A673 (cell line): Measurements from ENCODE around the gene CLUH. TPM values are rescaled to one million over a fixed set of nuclear protein-coding genes. Genes with fewer than 3 reads are reported as not detected.
"Not testable (repeated sequence)": the region's sequence is repeated elsewhere in the genome, so short reads cannot be mapped to it uniquely, and the experiment has no call there.

Source experiments
- BruUV-seq: library from RNA; stranded (reverse); fragments of 400-500 nt; replicated peaks from 2 replicates; lab custom pipeline; 2021; lab: Mats Ljungman, UMichigan
- CTCF ChIA-PET: fragments of 300-600 bp; sonication (Branson Sonifier 250); formaldehyde crosslinking; loops from one replicate; lab custom pipeline; 2022; ENCODE audit warnings: antibody characterized with exemption; lab: Charles Lee
- POLR2A ChIA-PET: fragments of 300-600 bp; sonication (Branson Sonifier 250); formaldehyde crosslinking; loops from one replicate; lab custom pipeline; 2022; ENCODE audit warnings: antibody characterized with exemption; ENCODE audit not compliant: low non-redundant PET; lab: Charles Lee
- DNase-seq: peaks from one replicate; pipeline ENCODE4 v3.0.0-alpha.2; 2015; ENCODE audit warnings: low spot score
- H3K27ac ChIP-seq: fragments of 200-600 bp; sonication (generic); 2 replicates; pipeline ENCODE4 v1.5.1; 2016; ENCODE audit warnings: mixed run types, low read depth, mild to moderate bottlenecking, mixed read lengths, antibody characterized with exemption, low read length; ENCODE audit not compliant: poor library complexity, severe bottlenecking
- H3K27me3 ChIP-seq: fragments of 200-600 bp; sonication (generic); replicated peaks from 2 replicates; pipeline ENCODE4 v1.6.1; 2017; ENCODE audit warnings: mixed run types, low read depth, mild to moderate bottlenecking, mixed read lengths, antibody characterized with exemption, low read length; ENCODE audit not compliant: insufficient read depth, poor library complexity
- H3K36me3 ChIP-seq: fragments of 200-600 bp; sonication (generic); 2 replicates; pipeline ENCODE4 v1.6.1; 2016; ENCODE audit warnings: mixed run types, mild to moderate bottlenecking, mixed read lengths, antibody characterized with exemption, low read length; ENCODE audit not compliant: insufficient read depth, poor library complexity, severe bottlenecking
- H3K4me1 ChIP-seq: fragments of 200-600 bp; sonication (generic); 2 replicates; pipeline ENCODE4 v1.6.1; 2017; ENCODE audit warnings: mixed run types, mild to moderate bottlenecking, mixed read lengths, antibody characterized with exemption, low read length; ENCODE audit not compliant: insufficient read depth, poor library complexity, severe bottlenecking
- H3K4me3 ChIP-seq: fragments of 200-600 bp; sonication (generic); 2 replicates; pipeline ENCODE4 v1.5.1; 2016; ENCODE audit warnings: low read depth, mixed run types, mild to moderate bottlenecking, mixed read lengths, low read length; ENCODE audit not compliant: poor library complexity, severe bottlenecking
- H3K9me3 ChIP-seq: fragments of 200-600 bp; sonication (generic); 2 replicates; pipeline ENCODE4 v1.6.1; 2016; ENCODE audit warnings: mixed run types, low read depth, mild to moderate bottlenecking, mixed read lengths, antibody characterized with exemption, low read length; ENCODE audit not compliant: poor library complexity, severe bottlenecking
- CTCF ChIP-seq: fragments of 300-800, 200-600 bp; sonication (generic); conservative IDR thresholded peaks from 2 replicates; pipeline ENCODE4 v1.5.1; 2017; ENCODE audit warnings: low read depth, mild to moderate bottlenecking, antibody characterized with exemption, low read length, moderate library complexity, mixed read lengths
- EZH2 ChIP-seq: fragments of 200-600 bp; sonication (generic); IDR thresholded peaks from 2 replicates; pipeline ENCODE4 v1.6.1; 2017; ENCODE audit warnings: borderline replicate concordance, low read depth, mild to moderate bottlenecking, mixed read lengths, antibody characterized with exemption, low read length; ENCODE audit not compliant: poor library complexity, severe bottlenecking
- intact Hi-C: fragments of 100-400 bp; cut with micrococcal nuclease; formaldehyde crosslinking; loops from one replicate; pipeline ENCODE4 v1.10.0; 2022; ENCODE audit not compliant: unreplicated experiment
- total RNA-seq: library from RNA; stranded (reverse); gene quantifications from 2 replicates; pipeline ENCODE4 v1.2.3, GENCODE V29; 2021

CLUH gene
- total RNA-seq, 1 experiment from 2014 or later: 162 TPM

GRCh38 chr17:2655546-2655945 lies 56.0 kb downstream of the CLUH start:
- CTCF ChIA-PET: no interaction called here
- POLR2A ChIA-PET: no interaction called here
- no peak overlapping the region for H3K4me3 ChIP-seq
- H3K27ac ChIP-seq: no peak overlapping the region
- DNase-seq: no peak
- BruUV-seq: no TSS peak
- H3K27me3 ChIP-seq: no peaks in the 10 kb centered on the region
- no peaks in the 10 kb centered on the region for H3K4me1 ChIP-seq
- TF ChIP-seq CTCF (no peak), EZH2 (no peak)
- intact Hi-C loops: no loop called here
- peaks cover 13% of the 10 kb centered on the region for H3K36me3 ChIP-seq
- H3K9me3 ChIP-seq: no peaks in the 10 kb centered on the region

- H3K9me3 ChIP-seq, intact Hi-C loops, H3K4me1 ChIP-seq, BruUV-seq, H3K27me3 ChIP-seq, DNase-seq, POLR2A ChIA-PET, CTCF ChIA-PET, H3K27ac ChIP-seq, H3K4me3 ChIP-seq: not testable (repeated sequence)
- H3K36me3 ChIP-seq: peaks cover 17% of the 10 kb centered on the region
Measured at GRCh38 chr17:2652911-2653310, 58.7 kb downstream of the CLUH start.

- no peak for TF ChIP-seq CTCF
- TF ChIP-seq EZH2: no peak
- intact Hi-C loops: no loop called here
- no peaks in the 10 kb centered on the region for H3K9me3 ChIP-seq
- no peaks in the 10 kb centered on the region for H3K4me1 ChIP-seq
- ChIA-PET POLR2A (no interaction called here), CTCF (no interaction called here)
- H3K27ac ChIP-seq: no peak overlapping the region
- BruUV-seq: no TSS peak
- no peak for DNase-seq
- no peak overlapping the region for H3K4me3 ChIP-seq
- H3K36me3 ChIP-seq: peaks cover 24% of the 10 kb centered on the region
- H3K27me3 ChIP-seq: no peaks in the 10 kb centered on the region
Measured at GRCh38 chr17:2649191-2649590, 62.4 kb downstream of the CLUH start.

- no peaks in the 10 kb centered on the region for H3K9me3 ChIP-seq
- H3K27ac ChIP-seq: no peak overlapping the region
- DNase-seq: no peak
- BruUV-seq: no TSS peak
- no peaks in the 10 kb centered on the region for H3K27me3 ChIP-seq
- TF ChIP-seq CTCF (no peak), EZH2 (no peak)
- intact Hi-C loops: no loop called here
- no peaks in the 10 kb centered on the region for H3K4me1 ChIP-seq
- H3K4me3 ChIP-seq: no peak overlapping the region
- H3K36me3 ChIP-seq: peaks cover 30% of the 10 kb centered on the region
- ChIA-PET CTCF (no interaction called here), POLR2A (interaction anchor here (0.7 kb wide), 2 partner anchors 130 to 214 kb away, joined by 3 read pairs; no protein-coding TSS in a partner anchor)
Measured at GRCh38 chr17:2647957-2648356, 63.6 kb downstream of the CLUH start.
